Right lobe of liver (tissue), 4 donors: ENCODE data around the gene CCNE1.

Experiments used
- CTCF ChIP-seq, 4 donors: fragments of 200-600 bp in 3 of 4; fragments of 450-650 bp in 1 of 4; IDR thresholded peaks; one replicate each; pipeline versions ENCODE4 v1.5.1 to v1.8.0; 2016 to 2022; ENCODE audit warnings: antibody characterized with exemption in 4 of 4, mild to moderate bottlenecking in 2 of 4
- POLR2A ChIP-seq: fragments of 450-650 bp; IDR thresholded peaks from one replicate; pipeline ENCODE4 v1.6.1; 2017; ENCODE audit warnings: antibody characterized with exemption, mild to moderate bottlenecking
- donor health status: DM: no; HTN: no; CAD: no.
- donor health status: DM: no; HTN: no; CAD: no.
- donor health status: DM: no; HTN: yes; CAD: no.

GRCh38 chr19:29769997-29770396, 41.8 kb upstream of the CCNE1 start:
- TF ChIP-seq CTCF (IDR thresholded peaks at IDR 0.05) = no peak
- no peak for TF ChIP-seq POLR2A
